NCI-H1436 (cell line): ENCODE measurements around the gene FES.
"Not testable (repeated sequence)": the region's sequence is repeated elsewhere in the genome, so short reads cannot be mapped to it uniquely, and the experiment has no call there.

Source experiments
- DNase-seq: peaks from one replicate; lab custom pipeline; 2025; lab: John Stamatoyannopoulos, UW

Gene FES

GRCh38 chr15:90909976-90910375 lies 25.7 kb downstream of the FES start:
- DNase-seq: no peak

- DNase-seq: no peak
Observed at GRCh38 chr15:90910441-90911301, 26.4 kb downstream of the FES start.

- DNase-seq: no peak
Observed at GRCh38 chr15:90911302-90911623, 27.0 kb downstream of the FES start.

- no peak for DNase-seq
Observed at GRCh38 chr15:90911906-90912769, 27.8 kb downstream of the FES start.

DNA sequence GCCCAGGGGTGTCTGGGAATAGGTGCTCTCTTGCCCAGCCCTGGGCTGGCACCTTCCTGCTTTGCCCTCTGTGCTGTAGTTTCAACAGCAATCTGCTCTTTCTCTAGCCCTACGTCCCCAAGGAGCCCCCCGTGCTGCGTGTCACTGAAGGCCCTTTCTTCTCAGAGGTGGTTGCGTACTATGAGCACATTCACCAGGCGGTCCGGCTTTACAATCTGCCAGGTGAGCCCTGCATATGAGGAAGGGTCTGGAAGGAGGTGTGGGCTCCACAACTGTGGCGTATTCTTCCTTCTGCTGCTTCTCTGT lies 28.4 kb downstream of the FES start:
- DNase-seq: no peak

DNA sequence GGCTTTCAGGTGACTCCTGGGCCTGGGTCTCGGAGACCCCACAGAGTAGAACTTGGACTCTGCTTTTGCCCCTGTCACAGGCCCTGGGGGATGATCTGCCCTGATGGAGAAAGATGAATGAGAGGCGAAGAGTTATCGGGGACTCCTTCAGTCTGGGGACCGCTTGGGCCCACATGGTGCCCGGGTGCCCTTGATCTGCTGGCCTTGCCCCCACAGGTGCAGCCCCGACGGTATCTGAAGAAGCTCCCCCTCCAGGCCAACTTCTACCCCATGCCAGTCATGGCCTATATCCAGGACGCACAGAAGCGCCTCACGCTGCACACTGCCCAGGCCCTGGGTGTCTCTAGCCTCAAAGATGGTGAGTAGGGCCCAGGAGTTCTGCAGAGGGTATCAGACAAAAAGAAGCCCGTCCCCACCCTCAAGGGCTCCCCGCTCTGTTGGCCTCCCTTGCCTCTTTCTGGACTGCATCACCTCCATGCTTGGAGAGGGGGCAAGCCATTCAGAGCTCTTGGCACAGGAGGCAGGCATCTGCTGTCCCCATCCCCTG lies 29.2 kb downstream of the FES start:
- DNase-seq: no peak

DNA sequence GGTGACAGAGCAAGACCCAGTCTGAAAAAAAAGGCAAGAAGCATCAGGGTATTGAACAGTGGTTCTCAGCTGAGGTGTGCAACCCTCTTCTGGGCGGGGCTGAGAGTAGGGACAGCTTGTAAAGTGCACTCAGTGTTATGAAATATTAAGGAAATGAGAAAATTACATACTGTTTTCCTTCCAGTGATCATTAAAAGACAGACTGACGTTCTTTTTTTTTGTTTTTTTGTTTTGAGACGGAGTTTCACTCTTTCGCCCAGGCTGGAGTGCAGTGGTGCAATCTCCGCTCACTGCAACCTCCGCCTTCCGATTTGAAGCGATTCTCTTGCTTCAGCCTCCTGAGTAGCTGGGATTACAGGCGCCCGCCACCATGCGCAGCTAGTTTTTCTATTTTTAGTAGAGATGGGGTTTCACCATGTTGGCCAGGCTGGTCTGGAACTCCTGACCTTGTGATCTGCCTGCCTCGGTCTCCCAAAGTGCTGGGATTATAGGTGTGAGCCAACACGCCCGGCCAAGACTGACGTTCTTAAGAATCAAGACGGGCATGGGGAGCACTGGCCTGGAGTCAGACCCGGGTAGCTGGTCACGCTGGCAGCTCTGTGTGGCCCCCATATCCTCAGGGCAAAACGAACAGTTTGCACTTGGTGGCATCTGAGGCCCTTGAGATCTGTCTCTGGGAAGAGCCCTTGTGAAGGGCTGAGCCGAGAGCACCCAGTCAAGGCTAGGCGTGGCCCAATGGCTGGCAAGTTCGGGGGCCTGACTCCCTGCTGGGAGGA lies 30.2 kb downstream of the FES start:
- no peak for DNase-seq

GRCh38 chr15:90915216-90915807 lies 31.0 kb downstream of the FES start:
- no peak for DNase-seq

GRCh38 chr15:90915808-90916440 lies 31.6 kb downstream of the FES start:
- no peak for DNase-seq

DNA sequence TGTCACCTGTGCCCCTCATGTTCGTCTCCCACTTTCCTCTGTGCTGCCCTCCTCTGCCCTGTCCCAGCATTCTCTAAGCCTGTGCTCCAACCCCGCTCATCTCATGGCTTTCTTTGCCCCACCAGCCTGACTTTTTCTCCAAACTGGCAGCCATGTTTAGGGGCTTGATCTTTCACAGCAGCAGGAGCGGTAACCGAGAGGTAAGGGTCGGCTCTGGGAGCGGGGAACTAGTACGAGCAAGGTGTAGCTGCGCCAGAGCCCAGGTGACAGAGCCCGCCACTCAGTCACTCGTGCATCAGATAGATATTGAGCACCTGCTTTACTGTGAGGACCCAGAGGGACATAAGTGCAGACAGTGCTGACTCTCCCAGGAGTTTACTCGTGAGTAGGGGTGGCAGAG lies 32.2 kb downstream of the FES start:
- DNase-seq: no peak

DNA sequence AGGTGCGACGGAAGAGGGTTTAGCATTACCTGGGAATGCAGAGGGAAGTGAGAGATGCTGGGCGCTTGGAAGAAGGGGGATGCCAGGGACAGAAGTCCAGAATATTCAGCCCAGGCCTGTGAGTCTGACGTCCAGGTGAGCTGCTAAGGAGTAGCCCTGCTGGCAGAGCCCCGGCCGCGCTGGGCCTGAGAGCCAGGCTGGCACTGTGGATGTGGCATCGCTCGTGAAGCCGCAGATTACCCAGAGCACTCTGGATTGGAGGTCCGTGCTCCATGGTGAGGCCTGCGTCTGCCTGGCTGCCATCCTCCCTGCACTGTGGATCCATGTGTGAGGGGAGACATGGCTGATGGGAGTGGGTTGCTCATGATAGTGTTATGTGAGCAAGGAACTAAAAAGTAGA lies 33.3 kb downstream of the FES start:
- no peak for DNase-seq

- no peak for DNase-seq
Observed at GRCh38 chr15:90918034-90918788, 33.9 kb downstream of the FES start.

DNA sequence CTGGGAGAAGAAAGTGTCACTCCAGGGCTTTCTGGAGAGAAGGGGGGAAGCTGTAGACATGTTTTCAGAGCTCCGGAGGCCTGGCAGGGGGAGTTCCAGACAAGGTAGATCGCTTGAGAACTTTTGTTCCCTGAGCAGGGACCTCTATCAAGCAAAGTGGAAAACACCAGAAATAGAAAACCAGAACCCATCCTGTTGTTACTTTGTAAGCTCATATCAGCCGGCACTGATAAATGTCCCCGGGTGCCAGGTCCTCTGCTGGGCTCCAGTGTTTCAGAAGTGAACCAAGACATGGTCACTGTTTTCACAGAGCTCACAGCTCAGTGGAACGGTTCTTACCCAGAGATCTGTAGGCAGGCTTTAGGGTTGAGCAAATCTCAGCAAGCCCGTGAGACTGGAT lies 34.5 kb downstream of the FES start:
- DNase-seq: no peak

DNA sequence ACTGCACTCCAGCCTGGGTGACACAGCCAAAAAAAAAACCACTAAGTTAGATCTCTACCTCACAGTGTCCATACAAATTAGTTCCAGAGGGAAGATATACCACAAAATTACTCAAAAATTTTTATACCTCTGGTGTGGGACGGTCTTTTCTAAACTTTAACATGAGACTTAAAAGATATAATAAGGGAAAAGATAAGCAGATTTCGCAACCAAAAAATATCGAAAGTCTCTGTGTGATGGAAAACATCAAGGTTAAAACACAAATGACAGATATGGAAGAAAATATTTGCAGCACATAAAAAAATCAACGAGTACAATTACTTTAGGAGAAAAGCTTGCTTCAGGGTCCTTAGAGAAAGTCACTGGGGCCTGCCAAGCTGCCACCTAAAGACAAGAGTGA lies 37.6 kb downstream of the FES start:
- DNase-seq: no peak

DNA sequence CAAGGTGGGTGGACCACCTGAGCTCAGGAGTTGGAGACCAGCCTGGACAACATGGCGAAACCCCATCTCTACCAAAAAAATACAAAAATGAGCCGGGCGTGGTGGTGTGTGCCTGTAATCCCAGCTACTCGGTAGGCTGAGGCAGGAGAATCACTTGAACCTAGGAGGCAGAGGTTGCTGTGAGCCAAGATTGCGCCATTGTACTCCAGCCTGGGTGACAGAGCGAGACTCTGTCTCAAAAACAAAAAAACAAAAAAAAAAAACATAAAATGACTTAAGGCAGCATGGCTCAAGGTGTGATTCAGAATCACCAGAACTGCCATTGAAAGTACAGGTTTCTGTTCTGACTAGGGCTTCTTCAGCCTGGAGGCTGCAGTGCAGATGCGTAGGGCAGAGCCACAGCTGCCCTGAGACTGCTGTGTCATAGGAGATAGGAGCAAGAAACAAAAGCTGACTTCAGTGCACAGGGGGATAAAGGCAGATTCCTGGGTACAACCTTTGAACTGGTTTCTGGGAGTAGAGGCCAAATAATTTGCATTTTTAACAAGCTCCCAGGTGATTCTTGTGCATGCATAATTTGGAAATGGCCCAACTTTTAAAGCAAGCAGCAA lies 38.5 kb downstream of the FES start:
- not testable (repeated sequence) for DNase-seq

GRCh38 chr15:90924375-90924774 lies 40.1 kb downstream of the FES start:
- DNase-seq: no peak

DNA sequence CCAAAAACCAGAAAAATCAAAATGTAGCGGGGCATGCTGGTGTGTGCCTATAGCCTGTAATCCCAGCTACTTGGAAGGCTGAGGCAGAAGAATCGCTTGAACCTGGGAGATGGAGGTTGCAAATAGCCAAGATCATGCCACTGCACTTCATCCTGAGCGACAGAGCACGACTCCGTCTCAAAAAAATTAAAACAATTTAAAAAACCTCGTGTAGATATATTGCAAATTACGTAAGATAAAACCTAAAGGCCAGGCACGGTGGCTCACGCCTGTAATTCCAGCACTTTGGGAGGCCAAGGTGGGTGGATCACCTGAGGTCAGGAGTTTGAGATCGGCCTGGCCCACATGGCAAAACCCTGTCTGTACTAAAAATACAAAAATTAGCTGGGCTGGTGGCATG lies 42.5 kb downstream of the FES start:
- not testable (repeated sequence) for DNase-seq

DNA sequence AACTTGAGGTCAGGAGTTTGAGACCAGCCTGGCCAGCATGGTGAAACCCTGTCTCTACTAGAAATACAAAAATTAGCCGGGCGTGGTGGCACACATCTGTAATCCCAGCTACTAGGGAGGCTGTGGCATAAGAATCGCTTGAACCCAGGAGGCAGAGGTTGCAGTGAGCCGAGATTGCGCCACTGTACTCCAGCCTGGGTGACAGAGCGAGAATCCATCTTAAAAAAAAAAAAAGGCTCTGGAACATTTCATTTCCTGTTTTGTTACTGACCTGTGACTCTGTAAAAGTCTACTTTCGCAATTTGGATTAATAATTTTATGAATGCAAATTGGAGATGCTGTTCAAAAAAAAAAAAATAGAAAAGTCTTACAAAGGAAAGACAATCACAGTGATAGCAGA lies 43.8 kb downstream of the FES start:
- DNase-seq: not testable (repeated sequence)

- DNase-seq: no peak
Observed at GRCh38 chr15:90929246-90930019, 45.1 kb downstream of the FES start.
